Heart left ventricle (tissue), 16 donors: ENCODE measurements around the gene POC1A. TPM values are rescaled to one million over a fixed set of nuclear protein-coding genes. Genes with fewer than 3 reads are reported as not detected.

ENCODE experiments used
- ATAC-seq, 4 donors: fragments of 200-7000 bp; cut with Tn5 transposase; one replicate each; pipeline ENCODE4 v1.9.1; 2020 to 2022; ENCODE audit warnings: moderate library complexity in 4 of 4, mild to moderate bottlenecking in 3 of 4, moderate number of reproducible peaks in 1 of 4
- DNase-seq, 5 donors: peaks; one replicate each; pipeline ENCODE4 v3.0.0-alpha.2; 2020
- H3K27ac ChIP-seq, 12 donors: fragments of 200-600 bp; sonication (generic) in 4 of 12; one replicate each; pipeline versions ENCODE4 v1.5.0 to v1.8.0; 2016 to 2022; ENCODE audit warnings: mild to moderate bottlenecking in 2 of 12
- H3K27me3 ChIP-seq, 9 donors: fragments of 200-600 bp; sonication (generic) in 2 of 9; one replicate each; pipeline versions ENCODE4 v1.5.1 to v1.8.0; 2016 to 2022; ENCODE audit warnings: mild to moderate bottlenecking in 3 of 9
- H3K36me3 ChIP-seq, 9 donors: fragments of 200-600 bp; sonication (generic) in 2 of 9; one replicate each; pipeline versions ENCODE4 v1.5.0 to v1.8.0; 2018 to 2022; ENCODE audit warnings: mild to moderate bottlenecking in 2 of 9
- H3K4me1 ChIP-seq, 12 donors: fragments of 200-600 bp; sonication (generic) in 4 of 12; one replicate each; pipeline versions ENCODE4 v1.5.0 to v1.8.0; 2016 to 2022; ENCODE audit warnings: mild to moderate bottlenecking in 3 of 12
- H3K4me3 ChIP-seq, 12 donors: fragments of 200-600 bp; sonication (generic) in 4 of 12; one replicate each; pipeline versions ENCODE4 v1.5.0 to v1.8.0; 2017 to 2022; ENCODE audit warnings: mild to moderate bottlenecking in 9 of 12, moderate library complexity in 4 of 12
- H3K9me3 ChIP-seq, 12 donors: fragments of 200-600 bp; sonication (generic) in 4 of 12; one replicate each; pipeline versions ENCODE4 v1.5.0 to v1.8.0; 2016 to 2022; ENCODE audit warnings: mild to moderate bottlenecking in 1 of 12
- POLR2A ChIP-seq, 2 donors: fragments of 450-650 bp; IDR thresholded peaks; one replicate each; pipeline ENCODE4 v1.6.1; 2017; ENCODE audit warnings: antibody characterized with exemption in 2 of 2, mild to moderate bottlenecking in 2 of 2, moderate library complexity in 2 of 2
- WGBS, 4 donors: extraction: QIAGEN DNeasy Blood & Tissue Kit in 2 of 4; methylation state at CpG; one replicate each; pipeline versions ENCODE4 v1.1.5 to v1.1.7; 2013 to 2018; 5-methylcytosine and 5-hydroxymethylcytosine counted together
- intact Hi-C, 10 donors: fragments of 100-400 bp; cut with DNase I; formaldehyde crosslinking; loops; one replicate each; pipeline versions ENCODE4 v1.11.1 to v1.14.2; 2022
- polyA plus RNA-seq, 2 donors: library from polyadenylated mRNA; stranded (reverse); fragments of 200-250 nt; gene quantifications; one replicate each; pipeline ENCODE4 v1.2.3, GENCODE V29; 2013
- total RNA-seq, 9 donors: library from RNA; depleted of rRNA in 2 of 9; stranded (reverse); fragments of >200 nt in 2 of 9; fragmentation: NEBNext Ultra II Directional in 3 of 9; extraction: Animal tissue kit (Norgen Biotek cat#: 25700) in 3 of 9; gene quantifications; one replicate each; pipeline versions ENCODE4 v1.1.0 to v1.2.4, GENCODE V29; 2016 to 2023
- TF ChIP-seq, protein P1 (sequence below), 12 donors: fragments of 200-600 bp; sonication (generic) in 4 of 12; IDR thresholded peaks; one replicate each; pipeline versions ENCODE4 v1.5.0 to v1.8.0; 2018 to 2022; ENCODE audit warnings: antibody characterized with exemption in 12 of 12, mild to moderate bottlenecking in 5 of 12
- donor health status: ischemic (EF 13 %, LVEDD 7.1; RV severe dilation, severe dysfunction).
- donor health status: healthy with polysubstance abuse.
- donor health status: DM: no; HTN: yes; CAD: no.
- donor health status: DM: no; HTN: no; CAD: no.
- donor health status: ischemic (EF 25% LVEDD 6.9; RV normal size, moderate dysfunction).
- donor health status: ischemic (EF 25% LVEDD 5.7; RV mildly dilated, moderate dysfunction).
- donor health status: healthy.
- donor health status: DM: yes; HTN: yes; CAD: no.
- donor health status: ischemic (EF 35%, LVEDD 5.7; RV mildly dilated, moderate dysfunction).
- donor health status: nonischemic (EF 11% LVEDD 7.7; RV severe dilation, severe dysfunction).
- donor health status: DM: yes; HTN: yes; CAD: no.
- donor health status: PGD.
- donor health status: ischemic (EF 29% LVEDD 5.4; RV normal size, mild dysfunction).
- donor health status: nonischemic (EF 23%, LVEDD 6.1; RV moderate dilation, normal function).

The POC1A gene
- total and polyA plus RNA-seq, 11 donors = 0.50 to 5.2 (median 1.4) TPM

DNA sequence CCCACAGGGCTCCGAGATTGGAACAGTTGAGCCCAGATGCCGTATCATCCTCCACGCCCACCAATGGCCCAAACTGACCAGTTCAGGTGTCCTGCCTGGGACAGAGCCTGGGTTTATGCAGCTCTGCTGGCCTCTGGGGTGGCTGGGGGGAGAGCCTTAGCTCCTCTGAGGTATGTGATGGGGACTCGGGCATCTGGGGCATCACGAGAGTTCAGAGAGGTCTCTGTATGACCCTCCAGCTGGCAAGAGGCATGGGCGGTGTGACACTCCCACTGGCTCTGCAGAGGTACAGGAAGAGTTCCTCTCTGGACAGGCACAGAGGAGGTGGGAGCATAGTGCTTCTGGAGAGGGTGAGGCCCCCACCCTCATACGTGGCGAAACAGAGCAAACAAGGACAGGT is 71.3 kb downstream of the POC1A start:
- Histone ChIP-seq H3K27me3 (no peaks in the 10 kb centered on the region), H3K9me3 (no peaks in the 10 kb centered on the region), H3K27ac (no peak overlapping the region), H3K36me3 (no peaks in the 10 kb centered on the region), H3K4me3 (no peak overlapping the region), H3K4me1 (peaks cover 0 to 18% (median 15%) of the 10 kb centered on the region in 12 donors)
- no peak for TF ChIP-seq POLR2A (IDR thresholded peaks at IDR 0.05)
- TF ChIP-seq, protein P1, sequence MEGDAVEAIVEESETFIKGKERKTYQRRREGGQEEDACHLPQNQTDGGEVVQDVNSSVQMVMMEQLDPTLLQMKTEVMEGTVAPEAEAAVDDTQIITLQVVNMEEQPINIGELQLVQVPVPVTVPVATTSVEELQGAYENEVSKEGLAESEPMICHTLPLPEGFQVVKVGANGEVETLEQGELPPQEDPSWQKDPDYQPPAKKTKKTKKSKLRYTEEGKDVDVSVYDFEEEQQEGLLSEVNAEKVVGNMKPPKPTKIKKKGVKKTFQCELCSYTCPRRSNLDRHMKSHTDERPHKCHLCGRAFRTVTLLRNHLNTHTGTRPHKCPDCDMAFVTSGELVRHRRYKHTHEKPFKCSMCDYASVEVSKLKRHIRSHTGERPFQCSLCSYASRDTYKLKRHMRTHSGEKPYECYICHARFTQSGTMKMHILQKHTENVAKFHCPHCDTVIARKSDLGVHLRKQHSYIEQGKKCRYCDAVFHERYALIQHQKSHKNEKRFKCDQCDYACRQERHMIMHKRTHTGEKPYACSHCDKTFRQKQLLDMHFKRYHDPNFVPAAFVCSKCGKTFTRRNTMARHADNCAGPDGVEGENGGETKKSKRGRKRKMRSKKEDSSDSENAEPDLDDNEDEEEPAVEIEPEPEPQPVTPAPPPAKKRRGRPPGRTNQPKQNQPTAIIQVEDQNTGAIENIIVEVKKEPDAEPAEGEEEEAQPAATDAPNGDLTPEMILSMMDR (IDR thresholded peaks at IDR 0.05) = no peak
- DNase-seq = peak in 1 of 5 donors; percentile 27
- intact Hi-C loops = no loop called here
- WGBS, 4 donors = 94 to 96% (median 95%) methylated on average over 8 of the region's 8 CpGs
- ATAC-seq = no peak

DNA sequence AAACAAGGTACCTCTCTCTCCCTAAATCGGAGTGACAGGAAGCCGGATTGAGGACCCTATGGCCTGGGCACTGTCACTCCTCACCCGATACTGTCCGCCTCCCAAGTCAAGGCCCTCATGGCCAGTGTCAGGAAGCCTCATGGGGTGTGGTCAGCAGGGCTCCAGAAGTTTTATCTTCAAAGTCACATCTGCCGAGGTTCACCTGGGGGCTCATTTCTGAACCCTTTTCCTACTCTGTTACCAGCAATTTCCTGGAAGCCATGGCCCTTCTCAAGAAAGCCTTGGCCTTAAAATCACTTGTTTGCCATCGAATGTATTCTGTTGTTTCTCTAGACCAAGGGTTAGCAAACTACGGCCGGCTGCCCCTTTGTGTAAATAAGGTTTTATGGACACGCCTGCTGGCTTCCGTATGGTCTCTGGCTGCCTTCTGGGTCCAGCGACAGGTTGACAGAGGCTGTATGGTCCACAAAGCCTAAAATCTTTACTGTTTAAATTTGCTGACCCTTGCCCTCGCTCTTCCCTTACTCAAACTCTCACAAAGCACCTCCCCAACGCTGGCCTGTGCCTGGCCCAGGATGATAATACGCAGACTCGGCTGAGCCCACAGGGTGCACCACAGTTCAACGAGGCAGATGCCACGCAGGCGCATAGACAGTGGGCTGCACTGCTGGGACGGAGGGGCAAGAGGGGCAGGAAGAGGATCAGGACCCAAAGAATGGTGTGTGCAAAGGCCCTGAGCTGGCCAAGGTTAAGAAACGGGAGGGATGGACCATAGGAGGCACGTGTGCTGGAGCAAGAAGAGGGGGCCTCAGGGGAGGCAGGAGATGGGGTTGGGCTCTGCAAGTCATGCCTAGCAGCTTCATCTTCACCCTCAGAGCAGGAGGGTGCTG is 73.1 kb downstream of the POC1A start:
- Histone ChIP-seq H3K27me3 (no peaks in the 10 kb centered on the region), H3K9me3 (no peaks in the 10 kb centered on the region), H3K4me1 (peaks cover 0 to 8% (median 0%) of the 10 kb centered on the region in 12 donors), H3K36me3 (no peaks in the 10 kb centered on the region), H3K4me3 (no peak overlapping the region), H3K27ac (no peak overlapping the region)
- whole genome bisulfite sequencing, 4 donors = 90 to 93% (median 92%) methylated on average over 21 of the region's 21 CpGs
- ATAC-seq = no peak
- intact Hi-C loops = no loop called here
- DNase-seq = peak in 1 of 5 donors; percentile 46
- no peak for TF ChIP-seq POLR2A (IDR thresholded peaks at IDR 0.05)
- TF ChIP-seq, protein P1 (IDR thresholded peaks at IDR 0.05) = no peak

DNA sequence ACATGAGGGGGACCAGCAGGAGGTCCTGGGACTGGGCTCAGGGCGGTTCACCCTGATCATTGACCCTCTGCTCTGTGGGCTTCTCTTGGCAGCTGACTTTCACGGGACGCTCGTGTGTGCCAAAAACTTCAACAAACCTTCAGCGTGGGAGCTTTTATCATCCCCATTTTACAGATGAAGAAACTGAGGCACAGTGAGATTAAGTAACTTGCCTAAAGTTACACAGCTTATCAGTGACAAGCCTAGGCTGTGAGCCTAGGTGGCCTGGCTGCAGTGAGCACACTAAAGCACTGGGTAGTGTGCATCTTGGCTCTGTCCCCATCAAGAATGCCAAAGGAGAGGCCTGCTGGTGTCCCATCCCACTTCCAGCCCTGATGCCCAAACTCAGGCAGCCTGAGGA is 74.3 kb downstream of the POC1A start:
- ATAC-seq (no peak), DNase-seq (peak in 1 of 5 donors; percentile 37)
- no peaks in the 10 kb centered on the region for H3K36me3 ChIP-seq
- H3K27me3 ChIP-seq = no peaks in the 10 kb centered on the region
- intact Hi-C loops = no loop called here
- TF ChIP-seq, protein P1 (IDR thresholded peaks at IDR 0.05) = no peak
- no peak for TF ChIP-seq POLR2A (IDR thresholded peaks at IDR 0.05)
- no peak overlapping the region for H3K27ac ChIP-seq
- no peak overlapping the region for H3K4me3 ChIP-seq
- H3K9me3 ChIP-seq = no peaks in the 10 kb centered on the region
- WGBS, 4 donors = 95 to 98% (median 97%) methylated on average over 5 of the region's 5 CpGs
- peaks cover 0 to 8% (median 0%) of the 10 kb centered on the region in 12 donors for H3K4me1 ChIP-seq

DNA sequence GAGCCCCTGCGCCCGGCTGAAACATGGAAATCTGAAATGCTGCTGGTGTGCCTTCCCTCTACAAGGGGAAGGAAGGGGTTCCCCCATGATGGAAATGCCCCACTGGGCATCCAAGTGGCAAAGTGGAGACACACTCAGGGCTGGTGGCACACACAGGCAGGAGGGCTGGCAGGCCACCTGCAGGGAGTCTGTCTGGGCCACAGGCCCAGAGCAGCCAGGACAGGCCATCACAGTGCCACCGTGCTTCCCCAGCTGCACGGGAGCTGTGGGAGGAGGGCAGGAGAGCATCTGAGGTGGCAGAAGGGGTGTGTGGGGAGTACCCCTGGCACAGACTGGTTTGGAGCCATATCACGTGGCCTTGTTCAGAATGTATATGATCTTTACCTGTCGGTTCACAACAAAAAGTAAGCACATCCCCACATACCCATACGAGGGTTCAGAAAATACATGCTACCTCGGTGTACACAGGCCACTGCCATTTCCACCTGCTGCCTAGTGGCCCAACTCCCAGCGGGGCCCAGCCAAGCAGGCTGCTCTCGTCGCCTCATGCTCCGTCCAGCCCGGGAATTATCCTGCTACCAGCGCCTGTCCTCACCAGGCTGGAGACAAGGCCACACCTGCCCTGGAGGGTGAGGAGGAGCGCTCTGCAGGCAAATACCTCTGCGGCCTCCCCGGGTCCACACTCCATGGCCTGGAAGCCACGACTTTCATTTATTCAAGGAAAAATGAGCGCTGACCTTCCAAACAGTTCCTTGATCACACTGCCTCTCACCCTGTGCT is 75.3 kb downstream of the POC1A start:
- Histone ChIP-seq H3K36me3 (no peaks in the 10 kb centered on the region), H3K4me3 (no peak overlapping the region), H3K9me3 (no peaks in the 10 kb centered on the region), H3K27ac (no peak overlapping the region), H3K4me1 (peaks cover 0 to 8% (median 0%) of the 10 kb centered on the region in 12 donors), H3K27me3 (no peaks in the 10 kb centered on the region)
- no peak for TF ChIP-seq POLR2A (IDR thresholded peaks at IDR 0.05)
- TF ChIP-seq, protein P1 (IDR thresholded peaks at IDR 0.05) = no peak
- ATAC-seq (no peak), DNase-seq (peak in 1 of 5 donors; percentile 37)
- 94 to 96% (median 95%) methylated on average over 17 to 19 of the region's 19 CpGs for whole genome bisulfite sequencing, 4 donors
- intact Hi-C loops = no loop called here
